Breast epithelium (tissue), 3 donors: Measurements from ENCODE around the gene DUSP16.

Experiments
- CTCF ChIP-seq, 3 donors: fragments of 450-650 bp; IDR thresholded peaks; one replicate each; pipeline ENCODE4 v1.5.1; 2016 to 2017; ENCODE audit warnings: antibody characterized with exemption in 3 of 3, mild to moderate bottlenecking in 3 of 3, moderate library complexity in 3 of 3
- POLR2AphosphoS5 ChIP-seq, 3 donors: sonication (generic); formaldehyde crosslinking; IDR thresholded peaks; one replicate each; pipeline ENCODE4 v1.6.1; 2017; ENCODE audit warnings: antibody characterized with exemption in 3 of 3

- TF ChIP-seq POLR2AphosphoS5 (IDR thresholded peaks at IDR 0.05) (no peak), CTCF (IDR thresholded peaks at IDR 0.05) (no peak)
Measured at GRCh38 chr12:12563290-12563928, 746 bp upstream of the DUSP16 start.
